HEK293 (cell line): ENCODE measurements around the gene PROCA1.

Experiments used
- GLIS1 ChIP-seq: fragments of 450-650 bp; formaldehyde crosslinking; IDR thresholded peaks from 2 replicates; pipeline ENCODE4 v1.5.1; 2016; ENCODE audit warnings: missing biosample characterization, missing genetic modification characterization
- KLF10 ChIP-seq: fragments of 450-650 bp; IDR thresholded peaks from 2 replicates; pipeline ENCODE4 v1.5.1; 2018; ENCODE audit warnings: missing biosample characterization, mild to moderate bottlenecking, missing genetic modification characterization
- KLF7 ChIP-seq: fragments of 450-650 bp; formaldehyde crosslinking; IDR thresholded peaks from 2 replicates; pipeline ENCODE4 v1.5.1; 2016; ENCODE audit warnings: missing biosample characterization, missing genetic modification characterization, borderline replicate concordance
- KLF9 ChIP-seq: fragments of 450-650 bp; formaldehyde crosslinking; IDR thresholded peaks from 2 replicates; pipeline ENCODE4 v1.5.1; 2016; ENCODE audit warnings: missing biosample characterization, missing genetic modification characterization, low read depth
- MYNN ChIP-seq: fragments of 450-650 bp; formaldehyde crosslinking; IDR thresholded peaks from 2 replicates; pipeline ENCODE4 v1.5.1; 2016; ENCODE audit warnings: missing biosample characterization, missing genetic modification characterization, borderline replicate concordance
- RBAK ChIP-seq: fragments of 450-650 bp; formaldehyde crosslinking; IDR thresholded peaks from 2 replicates; pipeline ENCODE4 v1.5.1; 2016; ENCODE audit warnings: missing biosample characterization, missing genetic modification characterization
- REPIN1 ChIP-seq: fragments of 450-650 bp; formaldehyde crosslinking; IDR thresholded peaks from 2 replicates; pipeline ENCODE4 v1.5.1; 2017; ENCODE audit warnings: missing biosample characterization, missing genetic modification characterization, low read depth
- SP2 ChIP-seq: fragments of 450-650 bp; formaldehyde crosslinking; IDR thresholded peaks from 2 replicates; pipeline ENCODE4 v1.5.1; 2016; ENCODE audit warnings: missing biosample characterization, missing genetic modification characterization
- ZBTB26 ChIP-seq: fragments of 450-650 bp; formaldehyde crosslinking; optimal IDR thresholded peaks from 2 replicates; pipeline ENCODE3; 2016; ENCODE audit warnings: missing biosample characterization, mild to moderate bottlenecking, missing genetic modification characterization
- ZBTB6 ChIP-seq: fragments of 450-650 bp; formaldehyde crosslinking; IDR thresholded peaks from 2 replicates; pipeline ENCODE4 v1.5.1; 2017; ENCODE audit warnings: missing biosample characterization, missing genetic modification characterization
- ZBTB8A ChIP-seq: fragments of 450-650 bp; formaldehyde crosslinking; IDR thresholded peaks from 2 replicates; pipeline ENCODE4 v1.5.1; 2016; ENCODE audit warnings: missing biosample characterization, missing genetic modification characterization
- ZFP41 ChIP-seq: fragments of 450-650 bp; formaldehyde crosslinking; IDR thresholded peaks from 2 replicates; pipeline ENCODE4 v1.5.1; 2016; ENCODE audit warnings: missing biosample characterization, missing genetic modification characterization, borderline replicate concordance
- ZNF121 ChIP-seq: fragments of 450-650 bp; formaldehyde crosslinking; IDR thresholded peaks from 2 replicates; pipeline ENCODE4 v1.5.1; 2016; ENCODE audit warnings: missing biosample characterization, missing genetic modification characterization
- ZNF157 ChIP-seq: fragments of 450-650 bp; formaldehyde crosslinking; IDR thresholded peaks from 2 replicates; pipeline ENCODE4 v1.5.1; 2016; ENCODE audit warnings: missing biosample characterization, missing genetic modification characterization
- ZNF16 ChIP-seq: fragments of 450-650 bp; formaldehyde crosslinking; IDR thresholded peaks from 2 replicates; pipeline ENCODE4 v1.5.1; 2016; ENCODE audit warnings: low read depth, missing biosample characterization, missing genetic modification characterization
- ZNF19 ChIP-seq: fragments of 450-650 bp; formaldehyde crosslinking; IDR thresholded peaks from 2 replicates; pipeline ENCODE4; 2016; ENCODE audit warnings: missing biosample characterization, missing genetic modification characterization, low read depth
- ZNF335 ChIP-seq: fragments of 450-650 bp; formaldehyde crosslinking; conservative IDR thresholded peaks from 2 replicates; pipeline ENCODE4 v1.5.1; 2016; ENCODE audit warnings: missing biosample characterization, missing genetic modification characterization
- ZNF366 ChIP-seq: fragments of 450-650 bp; formaldehyde crosslinking; conservative IDR thresholded peaks from 2 replicates; pipeline ENCODE4 v1.5.1; 2016; ENCODE audit warnings: missing biosample characterization, missing genetic modification characterization
- ZNF391 ChIP-seq: fragments of 450-650 bp; formaldehyde crosslinking; IDR thresholded peaks from 2 replicates; pipeline ENCODE4 v1.5.1; 2016; ENCODE audit warnings: low read depth, missing biosample characterization, missing genetic modification characterization, borderline replicate concordance
- ZNF423 ChIP-seq: fragments of 450-650 bp; formaldehyde crosslinking; IDR thresholded peaks from 2 replicates; pipeline ENCODE4 v1.5.1; 2016; ENCODE audit warnings: missing biosample characterization, missing genetic modification characterization
- ZNF501 ChIP-seq: fragments of 450-650 bp; formaldehyde crosslinking; IDR thresholded peaks from 2 replicates; pipeline ENCODE4 v1.5.1; 2016; ENCODE audit warnings: missing biosample characterization, missing genetic modification characterization
- ZNF514 ChIP-seq: fragments of 450-650 bp; formaldehyde crosslinking; IDR thresholded peaks from 2 replicates; pipeline ENCODE4 v1.5.1; 2016; ENCODE audit warnings: missing biosample characterization, missing genetic modification characterization
- ZNF518A ChIP-seq: fragments of 450-650 bp; formaldehyde crosslinking; conservative IDR thresholded peaks from 2 replicates; pipeline ENCODE4 v1.5.1; 2016; ENCODE audit warnings: low read depth, missing biosample characterization, missing genetic modification characterization
- ZNF530 ChIP-seq: fragments of 450-650 bp; formaldehyde crosslinking; IDR thresholded peaks from 2 replicates; pipeline ENCODE4 v1.5.1; 2016; ENCODE audit warnings: low read depth, missing biosample characterization, missing genetic modification characterization
- ZNF555 ChIP-seq: fragments of 450-650 bp; formaldehyde crosslinking; conservative IDR thresholded peaks from 2 replicates; pipeline ENCODE4 v1.5.1; 2017; ENCODE audit warnings: missing biosample characterization, mild to moderate bottlenecking, missing genetic modification characterization, inconsistent platforms
- ZNF621 ChIP-seq: fragments of 450-650 bp; formaldehyde crosslinking; IDR thresholded peaks from 2 replicates; pipeline ENCODE4 v1.5.1; 2017; ENCODE audit warnings: missing biosample characterization, missing genetic modification characterization
- ZNF692 ChIP-seq: fragments of 450-650 bp; formaldehyde crosslinking; IDR thresholded peaks from 2 replicates; pipeline ENCODE4 v1.5.1; 2016; ENCODE audit warnings: missing biosample characterization, missing genetic modification characterization
- ZNF830 ChIP-seq: fragments of 450-650 bp; IDR thresholded peaks from 2 replicates; pipeline ENCODE4 v1.5.0; 2018; ENCODE audit warnings: missing biosample characterization, missing genetic modification characterization, low read depth, mild to moderate bottlenecking, moderate library complexity
- ZNF843 ChIP-seq: fragments of 450-650 bp; formaldehyde crosslinking; IDR thresholded peaks from 2 replicates; pipeline ENCODE4 v1.5.1; 2016; ENCODE audit warnings: missing biosample characterization, missing genetic modification characterization
- ZSCAN30 ChIP-seq: fragments of 450-650 bp; IDR thresholded peaks from 2 replicates; pipeline ENCODE4 v1.5.1; 2018; ENCODE audit warnings: missing biosample characterization, mild to moderate bottlenecking, missing genetic modification characterization, moderate library complexity
- ZSCAN5A ChIP-seq: fragments of 450-650 bp; formaldehyde crosslinking; IDR thresholded peaks from 2 replicates; pipeline ENCODE4 v1.5.1; 2016; ENCODE audit warnings: missing biosample characterization, missing genetic modification characterization

Gene PROCA1

GRCh38 chr17:28744972-28745785, 33.5 kb upstream of the PROCA1 start (continued):
- TF ChIP-seq ZNF518A (tag by site-specific recombination), result no peak
- no peak for TF ChIP-seq KLF9 (tag by site-specific recombination)
- TF ChIP-seq ZNF692, result no peak
- TF ChIP-seq ZSCAN30 (tag by site-specific recombination), result no peak
- TF ChIP-seq ZNF555 (tag by site-specific recombination), result no peak
- 0 out of 2 replicates have a peak, but pooled peaks have one; percentile 7 for TF ChIP-seq ZNF423
- TF ChIP-seq ZNF157 (tag by site-specific recombination), result no peak
- no peak for TF ChIP-seq ZFP41 (tag by site-specific recombination)
- TF ChIP-seq ZNF514 (tag by site-specific recombination), result no peak
- no peak for TF ChIP-seq ZNF391
- TF ChIP-seq ZBTB6 (tag by site-specific recombination), result no peak
- 0 out of 2 replicates have a peak, but pooled peaks have one; percentile 18 for TF ChIP-seq ZNF335 (tag by site-specific recombination)
- 0 out of 2 replicates have a peak, but pooled peaks have one; percentile 50 for TF ChIP-seq ZNF16 (tag by site-specific recombination)
- no peak for TF ChIP-seq ZNF121
- no peak for TF ChIP-seq ZNF19 (tag by site-specific recombination)
- no peak for TF ChIP-seq ZNF621
- TF ChIP-seq ZNF530 (tag by site-specific recombination), result no peak
- TF ChIP-seq REPIN1 (tag by site-specific recombination), result no peak
- TF ChIP-seq KLF7 (tag by site-specific recombination), result no peak
- peak; percentile 53 for TF ChIP-seq ZNF366
- TF ChIP-seq KLF10, result no peak
- no peak for TF ChIP-seq ZBTB8A
- TF ChIP-seq GLIS1 (tag by site-specific recombination), result no peak
- no peak for TF ChIP-seq MYNN (tag by site-specific recombination)
- no peak for TF ChIP-seq ZNF501 (tag by site-specific recombination)
- no peak for TF ChIP-seq ZSCAN5A (tag by site-specific recombination)
- TF ChIP-seq SP2 (tag by site-specific recombination), result peak; percentile 62
- TF ChIP-seq ZBTB26, result peak; percentile 13
- TF ChIP-seq RBAK (tag by site-specific recombination), result no peak
- no peak for TF ChIP-seq ZNF830
- no peak for TF ChIP-seq ZNF843 (tag by site-specific recombination)
